H1 (cell line): ENCODE measurements around the gene SERTAD2. TPM values are rescaled to one million over a fixed set of nuclear protein-coding genes. Genes with fewer than 3 reads are reported as not detected.
A peak's percentile ranks its signal among the peaks of the same experiment; 100 is the strongest.

ENCODE experiments used
- CTCF ChIA-PET: fragments of 300-600 bp; sonication (Branson Sonifier 250); formaldehyde crosslinking; loops from one replicate; lab custom pipeline; 2021; ENCODE audit not compliant: partially characterized antibody; lab: Charles Lee
- POLR2A ChIA-PET: fragments of 300-600 bp; sonication (Branson Sonifier 250); formaldehyde crosslinking; loops from one replicate; lab custom pipeline; 2021; ENCODE audit warnings: inconsistent platforms; ENCODE audit not compliant: partially characterized antibody; lab: Charles Lee
- DNase-seq, 2 experiments: peaks; one replicate each; pipeline versions ENCODE4 v3.0.0 to v3.0.0-alpha.2; 2010 to 2022; ENCODE audit warnings: low spot score in 2 of 2, low read depth in 1 of 2, mixed read lengths in 1 of 2
- FAIRE-seq: peaks from 2 replicates; lab custom pipeline; 2011; peaks lifted over from hg19 to GRCh38; lab: Jason Lieb, UNC
- H2AFZ ChIP-seq: 2 replicates; pipeline ENCODE4 v1.8.1; 2012; ENCODE audit warnings: low read length, inconsistent platforms
- H2AK5ac ChIP-seq: 2 replicates; pipeline ENCODE4 v1.6.1; 2013; ENCODE audit warnings: low read depth, low read length
- H2BK120ac ChIP-seq: replicated peaks from 2 replicates; pipeline ENCODE3; 2013; ENCODE audit warnings: low read depth, low read length, inconsistent platforms
- H2BK12ac ChIP-seq: 2 replicates; pipeline ENCODE4 v1.6.1; 2013; ENCODE audit warnings: low read depth, low read length
- H2BK15ac ChIP-seq: 2 replicates; pipeline ENCODE4 v1.6.1; 2013; ENCODE audit warnings: low read length
- H2BK20ac ChIP-seq: 2 replicates; pipeline ENCODE4 v1.6.1; 2013; ENCODE audit warnings: low read length
- H2BK5ac ChIP-seq: 2 replicates; pipeline ENCODE4 v1.6.1; 2013; ENCODE audit warnings: low read depth, low read length
- H3K14ac ChIP-seq: 2 replicates; pipeline ENCODE4 v1.6.1; 2013; ENCODE audit warnings: inconsistent platforms; ENCODE audit not compliant: insufficient read length
- H3K18ac ChIP-seq: 2 replicates; pipeline ENCODE4 v1.6.1; 2013; ENCODE audit warnings: low read length; ENCODE audit errors: extremely low read depth
- H3K23ac ChIP-seq: 2 replicates; pipeline ENCODE4 v1.6.1; 2013; ENCODE audit warnings: inconsistent platforms; ENCODE audit not compliant: insufficient read length
- H3K23me2 ChIP-seq: 2 replicates; pipeline ENCODE4 v1.6.1; 2013; ENCODE audit warnings: low read depth, low read length
- H3K27ac ChIP-seq: 2 replicates; pipeline ENCODE4 v1.6.1; 2011; ENCODE audit warnings: low read depth, low read length, inconsistent platforms
- H3K27me3 ChIP-seq, 4 experiments: replicated peaks in 1 of 4; 1 replicate in 1 of 4; 2 replicates in 3 of 4; pipeline versions ENCODE4 v1.6.1 to v1.8.1; 2011 to 2013; ENCODE audit warnings: low read length in 3 of 4, mild to moderate bottlenecking in 3 of 4, inconsistent platforms in 2 of 4, mixed read lengths in 2 of 4, moderate library complexity in 1 of 4; ENCODE audit not compliant: control insufficient read depth in 3 of 4, insufficient read depth in 3 of 4; ENCODE audit errors: extremely low read depth in 1 of 4
- H3K36me3 ChIP-seq, 4 experiments: 2 replicates each; pipeline versions ENCODE4 v1.6.1 to v1.8.1; 2011 to 2013; ENCODE audit warnings: mild to moderate bottlenecking in 4 of 4, low read length in 3 of 4, moderate library complexity in 2 of 4, control low read depth in 1 of 4, inconsistent platforms in 1 of 4; ENCODE audit not compliant: insufficient read depth in 4 of 4, control insufficient read depth in 2 of 4
- H3K4ac ChIP-seq: replicated peaks from 2 replicates; pipeline ENCODE3; 2013; ENCODE audit warnings: low read length, low read depth, mixed read lengths, inconsistent platforms; ENCODE audit not compliant: insufficient read length
- H3K4me1 ChIP-seq, 4 experiments: replicated peaks in 1 of 4; 1 replicate in 1 of 4; 2 replicates in 3 of 4; pipeline versions ENCODE4 v1.6.1 to v1.8.1; 2011 to 2013; ENCODE audit warnings: low read length in 3 of 4, inconsistent platforms in 2 of 4, mixed read lengths in 1 of 4; ENCODE audit not compliant: insufficient read depth in 4 of 4, control insufficient read depth in 3 of 4
- H3K4me2 ChIP-seq, 2 experiments: 2 replicates each; pipeline versions ENCODE4 v1.6.1 to v1.8.1; 2011 to 2013; ENCODE audit warnings: low read depth in 2 of 2, low read length in 2 of 2, control low read depth in 1 of 2, inconsistent platforms in 1 of 2, mild to moderate bottlenecking in 1 of 2; ENCODE audit not compliant: insufficient read depth in 1 of 2
- H3K4me3 ChIP-seq, 4 experiments: fragments of 200-600, 300-600 bp in 1 of 4; sonication (generic), shearing (Covaris generic), sonication (Bioruptor Twin) in 1 of 4; 2 replicates each; pipeline versions ENCODE4 v1.5.1 to v1.8.1; 2011 to 2016; ENCODE audit warnings: low read length in 4 of 4, low read depth in 3 of 4, control low read depth in 2 of 4, inconsistent platforms in 2 of 4, mild to moderate bottlenecking in 2 of 4, mixed read lengths in 1 of 4, moderate library complexity in 1 of 4; ENCODE audit not compliant: insufficient read depth in 2 of 4; ENCODE audit errors: extremely low read depth in 1 of 4
- H3K56ac ChIP-seq: replicated peaks from 2 replicates; pipeline ENCODE3; 2013; ENCODE audit warnings: low read depth, mild to moderate bottlenecking, mixed read lengths, low read length, inconsistent platforms; ENCODE audit not compliant: insufficient read length
- H3K79me1 ChIP-seq: 2 replicates; pipeline ENCODE4 v1.6.1; 2013; ENCODE audit warnings: low read depth, low read length, control low read depth
- H3K79me2 ChIP-seq, 2 experiments: 2 replicates each; pipeline versions ENCODE4 v1.6.1 to v1.8.1; 2012 to 2013; ENCODE audit warnings: low read length in 2 of 2, mild to moderate bottlenecking in 2 of 2, inconsistent platforms in 1 of 2; ENCODE audit not compliant: insufficient read depth in 2 of 2, control insufficient read depth in 1 of 2
- H3K9ac ChIP-seq, 4 experiments: replicated peaks in 1 of 4; 1 replicate in 1 of 4; 2 replicates in 3 of 4; pipeline versions ENCODE4 v1.6.1 to v1.8.1; 2011 to 2013; ENCODE audit warnings: low read depth in 3 of 4, low read length in 3 of 4, control low read depth in 2 of 4, mild to moderate bottlenecking in 2 of 4, moderate library complexity in 2 of 4, inconsistent platforms in 1 of 4; ENCODE audit errors: extremely low read depth in 1 of 4
- H3K9me3 ChIP-seq, 2 experiments: 2 replicates each; pipeline versions ENCODE4 v1.6.1 to v1.8.1; 2012 to 2013; ENCODE audit warnings: mild to moderate bottlenecking in 2 of 2, moderate library complexity in 2 of 2, control low read depth in 1 of 2, inconsistent platforms in 1 of 2, low read depth in 1 of 2, low read length in 1 of 2, mixed read lengths in 1 of 2; ENCODE audit not compliant: insufficient read depth in 2 of 2
- H4K20me1 ChIP-seq, 2 experiments: replicated peaks in 1 of 2; 2 replicates each; pipeline versions ENCODE3 to v1.8.1; 2011 to 2013; ENCODE audit warnings: inconsistent platforms in 2 of 2, low read length in 2 of 2, mild to moderate bottlenecking in 1 of 2; ENCODE audit not compliant: insufficient read depth in 2 of 2, control insufficient read depth in 1 of 2
- H4K5ac ChIP-seq: 2 replicates; pipeline ENCODE4 v1.6.1; 2013; ENCODE audit warnings: low read length, low read depth, mixed read lengths, inconsistent platforms; ENCODE audit not compliant: insufficient read length
- H4K8ac ChIP-seq: 2 replicates; pipeline ENCODE4 v1.8.0; 2013; ENCODE audit warnings: mild to moderate bottlenecking, moderate library complexity, low read length, inconsistent platforms; ENCODE audit not compliant: insufficient read depth; ENCODE audit errors: extremely low read depth
- H4K91ac ChIP-seq: replicated peaks from 2 replicates; pipeline ENCODE3; 2013; ENCODE audit warnings: low read length, mixed read lengths, inconsistent platforms; ENCODE audit not compliant: insufficient read length
- ATF3 ChIP-seq: IDR thresholded peaks from 2 replicates; pipeline ENCODE4 v1.6.1; 2011; ENCODE audit warnings: low read depth, mild to moderate bottlenecking, low read length; ENCODE audit not compliant: insufficient read depth
- BRCA1 ChIP-seq: IDR thresholded peaks from 2 replicates; pipeline ENCODE4 v1.6.1; 2012; ENCODE audit warnings: low read depth, low read length, improper control_type of control experiment
- CBX8 ChIP-seq: fragments of 300-800, 300-1000 bp; sonication (generic); IDR thresholded peaks from 2 replicates; pipeline ENCODE4 v1.7.1; 2016; ENCODE audit warnings: low read depth, low read length, borderline replicate concordance
- CREB1 ChIP-seq: IDR thresholded peaks from 2 replicates; pipeline ENCODE4 v1.6.1; 2012; ENCODE audit warnings: inconsistent platforms
- GTF2F1 ChIP-seq: IDR thresholded peaks from 2 replicates; pipeline ENCODE4 v1.6.1; 2012; ENCODE audit warnings: low read depth, low read length, improper control_type of control experiment, borderline replicate concordance
- HDAC6 ChIP-seq: IDR thresholded peaks from one replicate; pipeline ENCODE4 v1.7.1; 2012; ENCODE audit warnings: low read depth, mild to moderate bottlenecking, inconsistent platforms, low read length, moderate library complexity
- MAFK ChIP-seq: IDR thresholded peaks from 2 replicates; pipeline ENCODE4 v1.6.1; 2012; ENCODE audit warnings: low read depth, mild to moderate bottlenecking, improper control_type of control experiment, low read length
- PHF8 ChIP-seq: fragments of 200-600 bp; sonication (generic); conservative IDR thresholded peaks from 2 replicates; pipeline ENCODE4 v1.7.1; 2012; ENCODE audit warnings: low read depth, mild to moderate bottlenecking, inconsistent platforms, low read length, moderate library complexity
- POLR2A ChIP-seq, 2 experiments: IDR thresholded peaks; 1 replicate in 1 of 2; 2 replicates in 1 of 2; pipeline ENCODE4 v1.6.1; 2011; ENCODE audit warnings: low read depth in 2 of 2, low read length in 2 of 2, mild to moderate bottlenecking in 2 of 2; ENCODE audit errors: control extremely low read depth in 1 of 2
- TAF1 ChIP-seq: IDR thresholded peaks from 2 replicates; pipeline ENCODE4 v1.6.1; 2011; ENCODE audit warnings: mild to moderate bottlenecking, low read depth, low read length
- TAF7 ChIP-seq: optimal IDR thresholded peaks from 2 replicates; pipeline ENCODE3; 2011; ENCODE audit warnings: low read depth, mild to moderate bottlenecking, inconsistent platforms, low read length, moderate library complexity, borderline replicate concordance
- USF2 ChIP-seq: IDR thresholded peaks from 2 replicates; pipeline ENCODE4 v1.6.1; 2011; ENCODE audit warnings: low read length, improper control_type of control experiment
- WGBS, 2 experiments: shearing (Covaris generic) in 1 of 2; methylation state at CpG; one replicate each; pipeline versions ENCODE4 v1.1.6 to v1.1.7; 2013 to 2015; ENCODE audit warnings: low lambda C conversion rate in 2 of 2, mixed read lengths in 2 of 2, inconsistent platforms in 1 of 2, low coverage in 1 of 2, missing lambda C conversion rate in 1 of 2; ENCODE audit not compliant: insufficient replicate concordance in 2 of 2, insufficient coverage in 1 of 2, insufficient read length in 1 of 2; ENCODE audit errors: extremely low coverage in 1 of 2, missing lambda C conversion rate in 1 of 2; 5-methylcytosine and 5-hydroxymethylcytosine counted together
- polyA plus RNA-seq, 7 experiments: library from polyadenylated mRNA; depleted of rRNA in 3 of 7; stranded (reverse) in 5 of 7; unstranded in 2 of 7; fragments of >200 nt in 5 of 7; fragments of 200-250 nt in 2 of 7; gene quantifications; 1 replicate in 5 of 7; 2 replicates in 1 of 7; 4 replicates in 1 of 7; pipeline versions ENCODE4 v1.2.1 to v1.2.3, GENCODE V29; 2011 to 2013; ENCODE audit warnings: missing spikeins in 2 of 7, mixed read lengths in 2 of 7
- total RNA-seq: library from RNA; stranded (reverse); fragmentation: NEBNext Ultra II Directional; extraction: Animal tissue kit (Norgen Biotek cat#: 25700); gene quantifications from 2 replicates; pipeline ENCODE4 v1.2.1, GENCODE V29; 2021

SERTAD2 gene
- total and polyA plus RNA-seq, 2 of the 8 experiments (the other 6 are each of a cell fraction or from before 2014, with no cell fraction given): 2.9 to 4.5 TPM

GRCh38 chr2:64626146-64626809, 27.4 kb downstream of the SERTAD2 start:
- FAIRE-seq (no peak), DNase-seq (no peak)
- H3K56ac ChIP-seq: no peak overlapping the region
- H3K27ac ChIP-seq: no peak overlapping the region
- H2AK5ac ChIP-seq: no peak overlapping the region
- no peak overlapping the region for H2AFZ ChIP-seq
- no peak overlapping the region for H3K4me2 ChIP-seq
- no peaks in the 10 kb centered on the region for H3K79me2 ChIP-seq
- H3K4me3 ChIP-seq: no peak overlapping the region
- no peak overlapping the region for H2BK120ac ChIP-seq
- no peak overlapping the region for H4K91ac ChIP-seq
- no peak overlapping the region for H3K9ac ChIP-seq
- H2BK5ac ChIP-seq: 0 out of 2 replicates have a peak overlapping the region, but pooled peaks have one; percentile 52
- no peak overlapping the region for H4K8ac ChIP-seq
- H3K23ac ChIP-seq: no peak overlapping the region
- no peak overlapping the region for H3K14ac ChIP-seq
- H3K9me3 ChIP-seq: no peaks in the 10 kb centered on the region
- no peak overlapping the region for H2BK15ac ChIP-seq
- no peak overlapping the region for H4K5ac ChIP-seq
- ChIA-PET CTCF (interaction anchor here (0.7 to 27.4 kb wide), 19 partner anchors 4 to 626 kb away, joined by 3 to 389 read pairs (median 6); partner anchors contain the start of gene SERTAD2), POLR2A (interaction anchor here (0.7 to 1.9 kb wide), 3 partner anchors 8 to 18 kb away, joined by 3 to 4 read pairs (median 3); no protein-coding TSS in a partner anchor)
- no peak overlapping the region for H3K18ac ChIP-seq
- no peaks in the 10 kb centered on the region for H3K36me3 ChIP-seq
- H2BK20ac ChIP-seq: 0 out of 2 replicates have a peak overlapping the region, but pooled peaks have one; percentile 3
- 91% methylated on average over 10 of the region's 10 CpGs; no CpG with 5 or more reads in 1 of the 2 experiments for WGBS, 2 experiments
- no peaks in the 10 kb centered on the region for H3K79me1 ChIP-seq
- H3K4ac ChIP-seq: no peak overlapping the region
- peaks cover 5 to 12% (median 9%) of the 10 kb centered on the region in 4 experiments; a peak in 6 of 7 replicates for H3K4me1 ChIP-seq
- peaks cover 0 to 2% of the 10 kb centered on the region in 2 experiments for H4K20me1 ChIP-seq
- H3K27me3 ChIP-seq: no peaks in the 10 kb centered on the region
- no peak overlapping the region for H2BK12ac ChIP-seq
- no peaks in the 10 kb centered on the region for H3K23me2 ChIP-seq
- TF ChIP-seq ATF3 (no peak), CBX8 (no peak), PHF8 (no peak), CREB1 (no peak), USF2 (no peak), HDAC6 (no peak), POLR2A (IDR thresholded peaks at IDR 0.05; ENCODE audit: control extremely low read depth in 1 of 2, low read depth in 2 of 2, low read length in 2 of 2) (no peak), MAFK (no peak), TAF7 (no peak), BRCA1 (no peak), GTF2F1 (no peak), TAF1 (no peak)
